Smooth muscle cell (in vitro differentiated cells): ENCODE measurements around the gene SAE1. TPM values are rescaled to one million over a fixed set of nuclear protein-coding genes. Genes with fewer than 3 reads are reported as not detected.

Experiments used
- DNase-seq: peaks from one replicate; lab custom pipeline; 2025; ENCODE audit not compliant: unreplicated experiment; lab: John Stamatoyannopoulos, UW
- H2AFZ ChIP-seq: fragments of 200-600 bp; sonication (generic); 2 replicates; pipeline ENCODE4 v1.6.0; 2016; ENCODE audit warnings: antibody characterized with exemption, low read depth, mild to moderate bottlenecking
- H3F3A ChIP-seq: fragments of 200-600 bp; sonication (generic); 2 replicates; pipeline ENCODE4 v1.6.0; 2017; ENCODE audit warnings: antibody characterized with exemption, low read depth
- H3K27ac ChIP-seq: fragments of 200-600 bp; sonication (generic); 2 replicates; pipeline ENCODE4 v1.5.1; 2016; ENCODE audit warnings: low read depth, mild to moderate bottlenecking
- H3K27me3 ChIP-seq: fragments of 200-600 bp; sonication (generic); 2 replicates; pipeline ENCODE4 v1.6.1; 2016; ENCODE audit warnings: low read depth, mild to moderate bottlenecking
- H3K36me3 ChIP-seq: fragments of 200-600 bp; sonication (generic); 2 replicates; pipeline ENCODE4 v1.5.1; 2016; ENCODE audit warnings: low read depth
- H3K4me1 ChIP-seq: fragments of 200-600 bp; sonication (generic); 2 replicates; pipeline ENCODE4 v1.5.1; 2016; ENCODE audit warnings: low read depth
- H3K4me2 ChIP-seq: fragments of 200-600 bp; sonication (generic); 2 replicates; pipeline ENCODE4 v1.6.0; 2016; ENCODE audit warnings: mild to moderate bottlenecking
- H3K4me3 ChIP-seq: fragments of 200-600 bp; sonication (generic); 2 replicates; pipeline ENCODE4 v1.5.1; 2016; ENCODE audit warnings: mild to moderate bottlenecking
- H3K79me2 ChIP-seq: fragments of 200-600 bp; sonication (generic); 2 replicates; pipeline ENCODE4 v1.6.0; 2016; ENCODE audit warnings: low read depth, mild to moderate bottlenecking
- H3K9ac ChIP-seq: fragments of 200-600 bp; sonication (generic); 2 replicates; pipeline ENCODE4 v1.6.0; 2016; ENCODE audit warnings: low read depth
- H3K9me3 ChIP-seq: fragments of 200-600 bp; sonication (generic); replicated peaks from 2 replicates; pipeline ENCODE4 v1.5.1; 2016; ENCODE audit warnings: low read depth
- H4K20me1 ChIP-seq: fragments of 200-600 bp; sonication (generic); 2 replicates; pipeline ENCODE4 v1.6.0; 2016; ENCODE audit warnings: low read depth
- WGBS: methylation state at CpG from one replicate; pipeline ENCODE4 v1.1.7; 2016; ENCODE audit warnings: low lambda C conversion rate; 5-methylcytosine and 5-hydroxymethylcytosine counted together
- polyA plus RNA-seq: library from polyadenylated mRNA; unstranded; fragments of >200 nt; fragmentation: Nextera tagmentation; extraction: Ambion mirVana; gene quantifications from 2 replicates; pipeline ENCODE4 v1.2.1, GENCODE V29; 2016
- total RNA-seq: library from RNA; depleted of rRNA; stranded (reverse); fragments of >200 nt; gene quantifications from 2 replicates; pipeline ENCODE4 v1.2.3, GENCODE V29; 2014
- TF ChIP-seq, protein P1 (sequence below): fragments of 200-600 bp; sonication (generic); IDR thresholded peaks from 2 replicates; pipeline ENCODE4 v1.5.1; 2017; ENCODE audit warnings: borderline replicate concordance, mild to moderate bottlenecking, antibody characterized with exemption; ENCODE audit not compliant: insufficient read depth, poor library complexity, severe bottlenecking

The SAE1 gene
- total and polyA plus RNA-seq, 2 experiments from 2014 or later: 65.9 to 89.4 TPM

DNA sequence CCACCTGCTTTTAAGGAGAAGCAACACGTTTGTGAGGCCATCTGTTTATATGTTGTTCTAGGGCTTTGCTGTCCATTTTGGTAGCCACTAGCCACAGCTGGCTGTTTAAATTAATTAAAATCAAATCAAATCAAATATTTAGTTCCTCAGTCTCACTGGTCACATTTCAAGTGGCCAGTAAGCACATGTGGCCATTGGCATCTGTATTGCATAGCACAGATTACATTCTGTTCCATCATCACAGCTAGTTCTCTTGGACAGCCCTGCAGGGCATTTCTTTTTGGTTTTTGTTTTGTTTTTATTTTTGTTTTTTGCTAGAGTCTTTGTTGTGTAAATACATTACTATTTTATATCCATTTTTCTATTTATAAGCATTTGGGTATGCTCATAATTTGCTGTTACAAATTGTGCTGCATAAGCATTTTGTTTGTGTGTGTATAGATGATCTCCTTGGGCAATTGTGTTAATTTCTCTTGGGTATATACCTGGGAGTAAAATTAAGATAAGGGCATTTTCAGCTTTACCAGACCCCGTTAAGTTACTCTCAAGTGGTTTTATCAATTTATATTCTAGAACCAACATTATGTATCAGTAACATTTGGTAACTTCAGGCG is 31.3 kb downstream of the SAE1 start:
- H3K27me3 ChIP-seq: no peaks in the 10 kb centered on the region
- 95% methylated on average over 3 of the region's 3 CpGs for WGBS
- H4K20me1 ChIP-seq: peaks cover 12% of the 10 kb centered on the region
- no peak for DNase-seq
- peaks cover 8% of the 10 kb centered on the region for H3F3A ChIP-seq
- TF ChIP-seq, protein P1, sequence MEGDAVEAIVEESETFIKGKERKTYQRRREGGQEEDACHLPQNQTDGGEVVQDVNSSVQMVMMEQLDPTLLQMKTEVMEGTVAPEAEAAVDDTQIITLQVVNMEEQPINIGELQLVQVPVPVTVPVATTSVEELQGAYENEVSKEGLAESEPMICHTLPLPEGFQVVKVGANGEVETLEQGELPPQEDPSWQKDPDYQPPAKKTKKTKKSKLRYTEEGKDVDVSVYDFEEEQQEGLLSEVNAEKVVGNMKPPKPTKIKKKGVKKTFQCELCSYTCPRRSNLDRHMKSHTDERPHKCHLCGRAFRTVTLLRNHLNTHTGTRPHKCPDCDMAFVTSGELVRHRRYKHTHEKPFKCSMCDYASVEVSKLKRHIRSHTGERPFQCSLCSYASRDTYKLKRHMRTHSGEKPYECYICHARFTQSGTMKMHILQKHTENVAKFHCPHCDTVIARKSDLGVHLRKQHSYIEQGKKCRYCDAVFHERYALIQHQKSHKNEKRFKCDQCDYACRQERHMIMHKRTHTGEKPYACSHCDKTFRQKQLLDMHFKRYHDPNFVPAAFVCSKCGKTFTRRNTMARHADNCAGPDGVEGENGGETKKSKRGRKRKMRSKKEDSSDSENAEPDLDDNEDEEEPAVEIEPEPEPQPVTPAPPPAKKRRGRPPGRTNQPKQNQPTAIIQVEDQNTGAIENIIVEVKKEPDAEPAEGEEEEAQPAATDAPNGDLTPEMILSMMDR: no peak
- peaks cover 12% of the 10 kb centered on the region for H3K79me2 ChIP-seq
- no peaks in the 10 kb centered on the region for H3K9me3 ChIP-seq
- H3K4me3 ChIP-seq: no peak overlapping the region
- no peaks in the 10 kb centered on the region for H3K36me3 ChIP-seq
- no peak overlapping the region for H2AFZ ChIP-seq
- no peak overlapping the region for H3K27ac ChIP-seq
- no peak overlapping the region for H3K4me2 ChIP-seq
- H3K9ac ChIP-seq: no peak overlapping the region
- H3K4me1 ChIP-seq: peaks cover 13% of the 10 kb centered on the region

DNA sequence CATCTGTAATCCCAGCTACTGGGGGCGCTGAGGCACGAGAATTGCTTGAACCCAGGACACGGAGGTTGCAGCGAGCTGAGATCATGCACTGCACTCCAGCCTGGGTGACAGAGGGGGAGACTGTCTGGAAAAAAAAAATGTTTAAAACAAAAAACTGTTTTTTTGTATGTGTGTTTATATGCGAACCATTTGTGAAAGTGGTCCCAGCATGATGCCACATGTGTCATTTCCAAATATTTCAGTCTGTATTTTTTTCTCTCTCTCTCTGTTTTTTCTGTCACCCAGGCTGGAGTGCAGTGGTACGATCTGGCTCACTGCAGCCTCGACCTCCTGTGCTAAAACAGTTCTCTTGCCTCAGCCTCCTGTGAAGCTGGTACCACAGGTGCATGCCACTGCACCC is 37.4 kb downstream of the SAE1 start:
- no peak overlapping the region for H3K9ac ChIP-seq
- WGBS: 94% methylated on average over 7 of the region's 7 CpGs
- no peaks in the 10 kb centered on the region for H4K20me1 ChIP-seq
- peaks cover 5% of the 10 kb centered on the region for H3K79me2 ChIP-seq
- no peak overlapping the region for H3K27ac ChIP-seq
- H3K4me3 ChIP-seq: no peak overlapping the region
- H3K36me3 ChIP-seq: peaks cover 5% of the 10 kb centered on the region
- H3F3A ChIP-seq: no peaks in the 10 kb centered on the region
- H2AFZ ChIP-seq: no peak overlapping the region
- H3K9me3 ChIP-seq: no peaks in the 10 kb centered on the region
- DNase-seq: no peak
- TF ChIP-seq, protein P1: no peak
- no peaks in the 10 kb centered on the region for H3K4me1 ChIP-seq
- H3K27me3 ChIP-seq: no peaks in the 10 kb centered on the region
- H3K4me2 ChIP-seq: no peak overlapping the region

DNA sequence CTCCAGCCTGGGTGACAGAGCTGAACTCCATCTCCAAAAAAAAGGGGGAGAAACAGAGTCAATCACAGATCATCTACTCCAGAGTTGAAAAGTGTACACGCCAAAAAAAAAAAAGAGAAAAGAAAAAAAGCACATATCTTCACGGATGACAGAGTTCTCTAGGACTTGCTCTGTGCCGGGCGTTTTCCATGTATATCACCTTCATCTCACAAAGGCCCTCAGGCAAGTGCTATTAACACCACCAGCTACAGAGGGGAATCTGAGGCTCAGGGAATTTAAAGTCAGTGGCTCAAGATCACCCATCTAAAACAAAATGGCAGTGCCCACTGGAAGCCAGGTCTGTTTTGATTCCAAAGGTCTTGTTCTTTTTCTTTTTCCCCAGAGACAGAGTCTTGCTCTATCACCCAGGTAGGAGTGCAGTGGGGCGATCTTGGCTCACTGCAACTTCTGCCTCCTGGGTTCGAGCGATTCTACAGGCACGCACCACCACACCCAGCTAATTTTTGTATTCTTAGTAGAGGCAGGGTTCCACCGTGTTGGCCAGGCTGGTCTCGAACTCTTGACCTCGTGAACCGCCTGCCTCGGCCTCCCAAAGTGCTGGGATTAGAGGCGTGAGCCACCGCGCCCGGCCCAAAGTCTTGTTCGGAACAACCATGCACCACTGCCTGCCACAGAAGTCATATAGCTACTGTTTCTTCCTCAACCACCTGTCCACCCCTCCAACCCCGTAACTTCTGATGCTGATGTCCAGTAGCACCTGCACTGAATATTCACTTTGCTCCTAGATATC is 42.2 kb downstream of the SAE1 start:
- no peak overlapping the region for H2AFZ ChIP-seq
- no peak overlapping the region for H3K9ac ChIP-seq
- TF ChIP-seq, protein P1: no peak
- no peak for DNase-seq
- no peak overlapping the region for H3K4me3 ChIP-seq
- no peaks in the 10 kb centered on the region for H3K27me3 ChIP-seq
- no peak overlapping the region for H3K4me2 ChIP-seq
- H3K79me2 ChIP-seq: peaks cover 5% of the 10 kb centered on the region
- no peaks in the 10 kb centered on the region for H3K4me1 ChIP-seq
- peaks cover 5% of the 10 kb centered on the region for H3K36me3 ChIP-seq
- H3K27ac ChIP-seq: no peak overlapping the region
- WGBS: 96% methylated on average over 19 of the region's 19 CpGs
- H4K20me1 ChIP-seq: peaks cover 6% of the 10 kb centered on the region
- no peaks in the 10 kb centered on the region for H3F3A ChIP-seq
- H3K9me3 ChIP-seq: no peaks in the 10 kb centered on the region
